K562 (cell line): ENCODE results near the gene LCN1. TPM values are rescaled to one million over a fixed set of nuclear protein-coding genes. Genes with fewer than 3 reads are reported as not detected.

Source experiments
- ATF1 ChIP-seq, 2 experiments: fragments of 450-650 bp in 1 of 2; IDR thresholded peaks; 2 replicates each; pipeline ENCODE4 v1.6.1; 2016; ENCODE audit warnings: missing compliant biosample characterization in 1 of 2, missing genetic modification characterization in 1 of 2
- CBX1 ChIP-seq: sonication (generic); IDR thresholded peaks from 2 replicates; pipeline ENCODE4 v1.6.1; 2016; ENCODE audit warnings: antibody characterized with exemption, low read depth, mild to moderate bottlenecking
- FIP1L1 ChIP-seq: fragments of 200-400 bp; formaldehyde crosslinking; IDR thresholded peaks from 2 replicates; pipeline ENCODE4 v1.6.1; 2018; ENCODE audit warnings: mild to moderate bottlenecking, low read depth, low read length; ENCODE audit not compliant: poor library complexity, severe bottlenecking
- FOXA3 ChIP-seq, 2 experiments: fragments of 450-650 bp in 1 of 2; sonication (generic) in 1 of 2; formaldehyde crosslinking; IDR thresholded peaks in 1 of 2; conservative IDR thresholded peaks in 1 of 2; 2 replicates each; pipeline versions ENCODE4 v1.4.0 to v1.8.0; 2020 to 2022; ENCODE audit warnings: mild to moderate bottlenecking in 2 of 2, missing genetic modification reagents in 1 of 2
- IFI16 ChIP-seq: fragments of 250-450 bp; sonication (Bioruptor Pico); IDR thresholded peaks from 2 replicates; pipeline ENCODE4 v2.1.2; 2022; ENCODE audit warnings: mild to moderate bottlenecking, inconsistent platforms
- L3MBTL2 ChIP-seq: fragments of 450-650 bp; IDR thresholded peaks from 2 replicates; pipeline ENCODE4 v1.6.1; 2016; ENCODE audit warnings: mild to moderate bottlenecking, moderate library complexity
- MXI1 ChIP-seq: IDR thresholded peaks from 2 replicates; pipeline ENCODE4 v1.6.1; 2011; ENCODE audit warnings: low read depth, mild to moderate bottlenecking, improper control_type of control experiment, low read length
- POLR2G ChIP-seq: fragments of 200-400 bp; formaldehyde crosslinking; IDR thresholded peaks from 2 replicates; pipeline ENCODE4 v1.6.1; 2017; ENCODE audit warnings: low read depth, mild to moderate bottlenecking, antibody characterized with exemption, low read length, moderate library complexity
- POLR2H ChIP-seq: IDR thresholded peaks from 2 replicates; pipeline ENCODE4 v1.6.1; 2016; ENCODE audit warnings: missing genetic modification characterization, low read depth, mild to moderate bottlenecking, control low read depth, missing compliant biosample characterization, moderate library complexity
- SRF ChIP-seq, 2 experiments: fragments of 250-450, 450-650 bp in 1 of 2; sonication (Bioruptor Pico) in 1 of 2; sonication (generic) in 1 of 2; formaldehyde crosslinking; IDR thresholded peaks; 2 replicates each; pipeline versions ENCODE4 v1.5.0 to v1.5.1; 2020 to 2022; ENCODE audit warnings: mild to moderate bottlenecking in 1 of 2, missing genetic modification reagents in 1 of 2
- TCF3 ChIP-seq: sonication (generic); formaldehyde crosslinking; IDR thresholded peaks from 2 replicates; pipeline ENCODE4 v1.4.0; 2020; ENCODE audit warnings: mild to moderate bottlenecking, missing genetic modification reagents
- ZC3H4 ChIP-seq: sonication (generic); formaldehyde crosslinking; IDR thresholded peaks from 2 replicates; pipeline ENCODE4 v1.9.0; 2021; ENCODE audit warnings: missing genetic modification reagents, borderline replicate concordance
- ZNF274 ChIP-seq: IDR thresholded peaks from 2 replicates; pipeline ENCODE4 v1.6.1; 2011; ENCODE audit warnings: low read depth, mild to moderate bottlenecking, low read length, moderate library complexity, borderline replicate concordance
- ZNF354B ChIP-seq: fragments of 250-450 bp; sonication (Bioruptor Pico); IDR thresholded peaks from 2 replicates; pipeline ENCODE4 v1.4.0; 2020
- ZNF699 ChIP-seq: fragments of 250-450 bp; sonication (Bioruptor Pico); IDR thresholded peaks from 2 replicates; pipeline ENCODE4 v1.8.0; 2021; ENCODE audit warnings: mild to moderate bottlenecking, moderate library complexity; ENCODE audit not compliant: insufficient replicate concordance
- ZNF830 ChIP-seq: fragments of 250-450 bp; sonication (Bioruptor Pico); IDR thresholded peaks from 2 replicates; pipeline ENCODE4 v1.5.0; 2021; ENCODE audit warnings: mild to moderate bottlenecking
- polyA plus RNA-seq, 8 experiments: library from polyadenylated mRNA; depleted of rRNA in 4 of 8; stranded (reverse) in 5 of 8; unstranded in 3 of 8; fragments of >200 nt; fragmentation: Nextera tagmentation in 2 of 8; fragmentation: Illumina TruSeq in 1 of 8; extraction: Ambion mirVana in 2 of 8; extraction: Trizol in 1 of 8; gene quantifications; 2 replicates each; pipeline versions ENCODE4 v1.2.1 to v1.2.3, GENCODE V29; 2011 to 2014; ENCODE audit warnings: inconsistent platforms in 1 of 8, missing spikeins in 1 of 8
- total RNA-seq, 7 experiments: library from RNA; depleted of rRNA in 6 of 7; stranded (reverse); fragments of >200 nt in 6 of 7; fragmentation: Illumina TruSeq in 2 of 7; extraction: Trizol in 2 of 7; gene quantifications; 2 replicates each; pipeline versions ENCODE4 v1.2.1 to v1.2.3, GENCODE V29; 2011 to 2021; ENCODE audit warnings: low replicate concordance in 1 of 7
- TF ChIP-seq, protein P1 (sequence below): fragments of 200-400 bp; formaldehyde crosslinking; IDR thresholded peaks from 2 replicates; pipeline ENCODE4 v1.6.1; 2017; ENCODE audit warnings: mild to moderate bottlenecking, low read depth, low read length, moderate library complexity
- TF ChIP-seq, protein P2 (sequence below): fragments of 250-450 bp; sonication (Bioruptor Pico); IDR thresholded peaks from 2 replicates; pipeline ENCODE4 v1.8.0; 2021; ENCODE audit warnings: moderate library complexity, mild to moderate bottlenecking, inconsistent platforms
- TF ChIP-seq, protein P3 (sequence below): fragments of 450-650 bp; IDR thresholded peaks from 2 replicates; pipeline ENCODE4 v1.6.1; 2017; ENCODE audit warnings: antibody characterized with exemption, mild to moderate bottlenecking
- TF ChIP-seq, protein P4 (sequence below): fragments of 450-650 bp; IDR thresholded peaks from 2 replicates; pipeline ENCODE4 v1.6.1; 2017; ENCODE audit warnings: mild to moderate bottlenecking, moderate library complexity

Gene LCN1
- total and polyA plus RNA-seq, 9 of the 15 experiments (the other 6 are each of a cell fraction or from before 2014, with no cell fraction given), result not detected

DNA sequence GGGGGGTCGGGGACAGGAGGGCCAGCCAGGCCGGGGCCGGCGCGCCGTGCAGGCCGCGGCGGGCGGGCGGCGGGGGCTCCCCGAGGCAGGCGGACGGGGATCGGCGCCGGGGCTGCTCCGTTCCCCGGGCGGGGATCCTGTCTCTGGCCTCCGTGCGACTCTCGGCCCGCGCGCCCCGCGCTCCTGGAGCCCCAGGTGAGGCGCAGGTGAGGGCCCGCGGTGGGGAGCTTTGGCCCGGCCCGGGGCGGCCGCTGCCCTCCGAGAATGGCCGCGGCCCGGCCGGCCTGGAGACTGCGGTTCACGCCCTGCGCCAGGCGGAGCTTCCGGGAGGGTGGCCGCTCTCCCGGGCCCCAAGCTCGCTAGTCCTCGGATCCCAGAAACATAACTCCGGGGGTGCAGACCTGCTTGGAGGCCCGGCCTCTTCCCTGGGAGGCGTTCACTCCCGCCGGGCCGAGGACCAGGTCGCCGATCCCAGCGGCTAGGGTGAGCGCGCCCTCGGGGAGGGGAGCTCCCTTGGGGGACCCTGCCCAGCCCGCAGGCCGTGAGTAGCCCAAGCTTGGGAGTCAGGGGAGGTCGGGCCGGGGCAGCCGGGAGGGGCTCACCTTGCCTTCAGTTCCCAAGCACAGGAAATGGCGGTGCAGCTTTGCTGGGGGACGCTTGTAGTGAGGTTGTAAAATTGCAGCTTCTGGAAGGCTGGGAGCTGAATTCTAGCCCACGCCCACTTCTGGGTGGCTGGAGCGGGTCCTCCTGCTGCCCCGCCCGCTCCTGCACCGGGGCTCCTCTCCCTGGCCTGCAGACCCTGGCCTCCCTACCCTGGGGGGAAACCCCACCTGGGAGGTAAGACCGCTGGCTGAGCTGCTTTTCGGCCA is 40.9 kb upstream of the LCN1 start (continued):
- TF ChIP-seq ZNF354B (no peak), ZC3H4 (CRISPR knock-in tag) (no peak), MXI1 (no peak), ZNF274 (no peak), FIP1L1 (peak; percentile 26), ZNF699 (CRISPR knock-in tag) (no peak), IFI16 (CRISPR knock-in tag) (no peak), POLR2H (tag) (no peak), L3MBTL2 (no peak), FOXA3 (CRISPR knock-in tag; conservative IDR thresholded peaks at IDR 0.05 in 1 of 2, IDR thresholded peaks at IDR 0.05 in 1 of 2) (no peak), CBX1 (no peak), ZNF830 (peak; percentile 77; the same call in 1 of the 2 replicates), ATF1 (CRISPR knock-in tag; IDR thresholded peaks at IDR 0.05) (no peak), ATF1 (tag; IDR thresholded peaks at IDR 0.05) (no peak), POLR2G (peak; percentile 78), SRF (CRISPR knock-in tag; IDR thresholded peaks at IDR 0.05) (no peak), TCF3 (CRISPR knock-in tag) (no peak)
- TF ChIP-seq, protein P1, sequence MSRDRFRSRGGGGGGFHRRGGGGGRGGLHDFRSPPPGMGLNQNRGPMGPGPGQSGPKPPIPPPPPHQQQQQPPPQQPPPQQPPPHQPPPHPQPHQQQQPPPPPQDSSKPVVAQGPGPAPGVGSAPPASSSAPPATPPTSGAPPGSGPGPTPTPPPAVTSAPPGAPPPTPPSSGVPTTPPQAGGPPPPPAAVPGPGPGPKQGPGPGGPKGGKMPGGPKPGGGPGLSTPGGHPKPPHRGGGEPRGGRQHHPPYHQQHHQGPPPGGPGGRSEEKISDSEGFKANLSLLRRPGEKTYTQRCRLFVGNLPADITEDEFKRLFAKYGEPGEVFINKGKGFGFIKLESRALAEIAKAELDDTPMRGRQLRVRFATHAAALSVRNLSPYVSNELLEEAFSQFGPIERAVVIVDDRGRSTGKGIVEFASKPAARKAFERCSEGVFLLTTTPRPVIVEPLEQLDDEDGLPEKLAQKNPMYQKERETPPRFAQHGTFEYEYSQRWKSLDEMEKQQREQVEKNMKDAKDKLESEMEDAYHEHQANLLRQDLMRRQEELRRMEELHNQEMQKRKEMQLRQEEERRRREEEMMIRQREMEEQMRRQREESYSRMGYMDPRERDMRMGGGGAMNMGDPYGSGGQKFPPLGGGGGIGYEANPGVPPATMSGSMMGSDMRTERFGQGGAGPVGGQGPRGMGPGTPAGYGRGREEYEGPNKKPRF, result no peak
- TF ChIP-seq, protein P2, sequence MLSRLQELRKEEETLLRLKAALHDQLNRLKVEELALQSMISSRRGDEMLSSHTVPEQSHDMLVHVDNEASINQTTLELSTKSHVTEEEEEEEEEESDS (CRISPR knock-in tag), result no peak
- TF ChIP-seq, protein P3, sequence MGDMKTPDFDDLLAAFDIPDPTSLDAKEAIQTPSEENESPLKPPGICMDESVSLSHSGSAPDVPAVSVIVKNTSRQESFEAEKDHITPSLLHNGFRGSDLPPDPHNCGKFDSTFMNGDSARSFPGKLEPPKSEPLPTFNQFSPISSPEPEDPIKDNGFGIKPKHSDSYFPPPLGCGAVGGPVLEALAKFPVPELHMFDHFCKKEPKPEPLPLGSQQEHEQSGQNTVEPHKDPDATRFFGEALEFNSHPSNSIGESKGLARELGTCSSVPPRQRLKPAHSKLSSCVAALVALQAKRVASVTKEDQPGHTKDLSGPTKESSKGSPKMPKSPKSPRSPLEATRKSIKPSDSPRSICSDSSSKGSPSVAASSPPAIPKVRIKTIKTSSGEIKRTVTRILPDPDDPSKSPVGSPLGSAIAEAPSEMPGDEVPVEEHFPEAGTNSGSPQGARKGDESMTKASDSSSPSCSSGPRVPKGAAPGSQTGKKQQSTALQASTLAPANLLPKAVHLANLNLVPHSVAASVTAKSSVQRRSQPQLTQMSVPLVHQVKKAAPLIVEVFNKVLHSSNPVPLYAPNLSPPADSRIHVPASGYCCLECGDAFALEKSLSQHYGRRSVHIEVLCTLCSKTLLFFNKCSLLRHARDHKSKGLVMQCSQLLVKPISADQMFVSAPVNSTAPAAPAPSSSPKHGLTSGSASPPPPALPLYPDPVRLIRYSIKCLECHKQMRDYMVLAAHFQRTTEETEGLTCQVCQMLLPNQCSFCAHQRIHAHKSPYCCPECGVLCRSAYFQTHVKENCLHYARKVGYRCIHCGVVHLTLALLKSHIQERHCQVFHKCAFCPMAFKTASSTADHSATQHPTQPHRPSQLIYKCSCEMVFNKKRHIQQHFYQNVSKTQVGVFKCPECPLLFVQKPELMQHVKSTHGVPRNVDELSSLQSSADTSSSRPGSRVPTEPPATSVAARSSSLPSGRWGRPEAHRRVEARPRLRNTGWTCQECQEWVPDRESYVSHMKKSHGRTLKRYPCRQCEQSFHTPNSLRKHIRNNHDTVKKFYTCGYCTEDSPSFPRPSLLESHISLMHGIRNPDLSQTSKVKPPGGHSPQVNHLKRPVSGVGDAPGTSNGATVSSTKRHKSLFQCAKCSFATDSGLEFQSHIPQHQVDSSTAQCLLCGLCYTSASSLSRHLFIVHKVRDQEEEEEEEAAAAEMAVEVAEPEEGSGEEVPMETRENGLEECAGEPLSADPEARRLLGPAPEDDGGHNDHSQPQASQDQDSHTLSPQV, result no peak
- TF ChIP-seq, protein P4, sequence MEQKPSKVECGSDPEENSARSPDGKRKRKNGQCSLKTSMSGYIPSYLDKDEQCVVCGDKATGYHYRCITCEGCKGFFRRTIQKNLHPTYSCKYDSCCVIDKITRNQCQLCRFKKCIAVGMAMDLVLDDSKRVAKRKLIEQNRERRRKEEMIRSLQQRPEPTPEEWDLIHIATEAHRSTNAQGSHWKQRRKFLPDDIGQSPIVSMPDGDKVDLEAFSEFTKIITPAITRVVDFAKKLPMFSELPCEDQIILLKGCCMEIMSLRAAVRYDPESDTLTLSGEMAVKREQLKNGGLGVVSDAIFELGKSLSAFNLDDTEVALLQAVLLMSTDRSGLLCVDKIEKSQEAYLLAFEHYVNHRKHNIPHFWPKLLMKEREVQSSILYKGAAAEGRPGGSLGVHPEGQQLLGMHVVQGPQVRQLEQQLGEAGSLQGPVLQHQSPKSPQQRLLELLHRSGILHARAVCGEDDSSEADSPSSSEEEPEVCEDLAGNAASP, result no peak
